HepG2 (cell line): ENCODE results near the gene ADAM10. TPM values are rescaled to one million over a fixed set of nuclear protein-coding genes. Genes with fewer than 3 reads are reported as not detected.

Source experiments
- MXI1 ChIP-seq: IDR thresholded peaks from 3 replicates; pipeline ENCODE4 v1.6.1; 2012; ENCODE audit warnings: low read depth, low read length, inconsistent platforms, borderline replicate concordance
- NFYB ChIP-seq: sonication (generic); formaldehyde crosslinking; IDR thresholded peaks from 2 replicates; pipeline ENCODE4 v1.4.0; 2020; ENCODE audit warnings: missing genetic modification reagents
- ZNF703 ChIP-seq: sonication (generic); formaldehyde crosslinking; IDR thresholded peaks from 2 replicates; pipeline ENCODE4 v1.5.1; 2020; ENCODE audit warnings: missing genetic modification reagents, mild to moderate bottlenecking, moderate library complexity, borderline replicate concordance
- polyA plus RNA-seq, 8 experiments: library from polyadenylated mRNA; depleted of rRNA in 3 of 8; stranded (reverse) in 7 of 8; unstranded in 1 of 8; fragments of >200 nt; fragmentation: Illumina TruSeq in 4 of 8; extraction: Trizol in 4 of 8; gene quantifications; 2 replicates each; pipeline versions ENCODE4 v1.2.1 to v1.2.3, GENCODE V29; 2011 to 2016; ENCODE audit warnings: low read depth in 4 of 8, missing spikeins in 1 of 8, mixed read lengths in 1 of 8; ENCODE audit not compliant: insufficient read depth in 1 of 8
- total RNA-seq, 5 experiments: library from RNA; depleted of rRNA; stranded (reverse); fragments of >200 nt; fragmentation: Illumina TruSeq; extraction: Trizol; gene quantifications; 2 replicates each; pipeline ENCODE4 v1.2.3, GENCODE V29; 2016; ENCODE audit warnings: low read depth in 1 of 5
- TF ChIP-seq, protein P1 (sequence below): sonication (generic); formaldehyde crosslinking; IDR thresholded peaks from 2 replicates; pipeline ENCODE4 v1.4.0; 2020; ENCODE audit warnings: missing genetic modification reagents
- TF ChIP-seq, protein P2 (sequence below): IDR thresholded peaks from 2 replicates; pipeline ENCODE4 v1.6.1; 2016; ENCODE audit warnings: low read depth, missing genetic modification reagents, missing compliant biosample characterization
- TF ChIP-seq, protein P3 (sequence below): sonication (generic); formaldehyde crosslinking; IDR thresholded peaks from 2 replicates; pipeline ENCODE4 v1.8.0; 2022; ENCODE audit warnings: mild to moderate bottlenecking, missing genetic modification reagents, moderate library complexity

Gene ADAM10
- total and polyA plus RNA-seq, 2 of the 13 experiments (the other 11 are each of a cell fraction or from before 2014, with no cell fraction given) = 92.7 to 125 TPM

GRCh38 chr15:58543664-58544335 lies 205.7 kb downstream of the ADAM10 start (continued):
- TF ChIP-seq, protein P1, sequence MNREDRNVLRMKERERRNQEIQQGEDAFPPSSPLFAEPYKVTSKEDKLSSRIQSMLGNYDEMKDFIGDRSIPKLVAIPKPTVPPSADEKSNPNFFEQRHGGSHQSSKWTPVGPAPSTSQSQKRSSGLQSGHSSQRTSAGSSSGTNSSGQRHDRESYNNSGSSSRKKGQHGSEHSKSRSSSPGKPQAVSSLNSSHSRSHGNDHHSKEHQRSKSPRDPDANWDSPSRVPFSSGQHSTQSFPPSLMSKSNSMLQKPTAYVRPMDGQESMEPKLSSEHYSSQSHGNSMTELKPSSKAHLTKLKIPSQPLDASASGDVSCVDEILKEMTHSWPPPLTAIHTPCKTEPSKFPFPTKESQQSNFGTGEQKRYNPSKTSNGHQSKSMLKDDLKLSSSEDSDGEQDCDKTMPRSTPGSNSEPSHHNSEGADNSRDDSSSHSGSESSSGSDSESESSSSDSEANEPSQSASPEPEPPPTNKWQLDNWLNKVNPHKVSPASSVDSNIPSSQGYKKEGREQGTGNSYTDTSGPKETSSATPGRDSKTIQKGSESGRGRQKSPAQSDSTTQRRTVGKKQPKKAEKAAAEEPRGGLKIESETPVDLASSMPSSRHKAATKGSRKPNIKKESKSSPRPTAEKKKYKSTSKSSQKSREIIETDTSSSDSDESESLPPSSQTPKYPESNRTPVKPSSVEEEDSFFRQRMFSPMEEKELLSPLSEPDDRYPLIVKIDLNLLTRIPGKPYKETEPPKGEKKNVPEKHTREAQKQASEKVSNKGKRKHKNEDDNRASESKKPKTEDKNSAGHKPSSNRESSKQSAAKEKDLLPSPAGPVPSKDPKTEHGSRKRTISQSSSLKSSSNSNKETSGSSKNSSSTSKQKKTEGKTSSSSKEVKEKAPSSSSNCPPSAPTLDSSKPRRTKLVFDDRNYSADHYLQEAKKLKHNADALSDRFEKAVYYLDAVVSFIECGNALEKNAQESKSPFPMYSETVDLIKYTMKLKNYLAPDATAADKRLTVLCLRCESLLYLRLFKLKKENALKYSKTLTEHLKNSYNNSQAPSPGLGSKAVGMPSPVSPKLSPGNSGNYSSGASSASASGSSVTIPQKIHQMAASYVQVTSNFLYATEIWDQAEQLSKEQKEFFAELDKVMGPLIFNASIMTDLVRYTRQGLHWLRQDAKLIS (CRISPR knock-in tag) = no peak
- TF ChIP-seq, protein P2, sequence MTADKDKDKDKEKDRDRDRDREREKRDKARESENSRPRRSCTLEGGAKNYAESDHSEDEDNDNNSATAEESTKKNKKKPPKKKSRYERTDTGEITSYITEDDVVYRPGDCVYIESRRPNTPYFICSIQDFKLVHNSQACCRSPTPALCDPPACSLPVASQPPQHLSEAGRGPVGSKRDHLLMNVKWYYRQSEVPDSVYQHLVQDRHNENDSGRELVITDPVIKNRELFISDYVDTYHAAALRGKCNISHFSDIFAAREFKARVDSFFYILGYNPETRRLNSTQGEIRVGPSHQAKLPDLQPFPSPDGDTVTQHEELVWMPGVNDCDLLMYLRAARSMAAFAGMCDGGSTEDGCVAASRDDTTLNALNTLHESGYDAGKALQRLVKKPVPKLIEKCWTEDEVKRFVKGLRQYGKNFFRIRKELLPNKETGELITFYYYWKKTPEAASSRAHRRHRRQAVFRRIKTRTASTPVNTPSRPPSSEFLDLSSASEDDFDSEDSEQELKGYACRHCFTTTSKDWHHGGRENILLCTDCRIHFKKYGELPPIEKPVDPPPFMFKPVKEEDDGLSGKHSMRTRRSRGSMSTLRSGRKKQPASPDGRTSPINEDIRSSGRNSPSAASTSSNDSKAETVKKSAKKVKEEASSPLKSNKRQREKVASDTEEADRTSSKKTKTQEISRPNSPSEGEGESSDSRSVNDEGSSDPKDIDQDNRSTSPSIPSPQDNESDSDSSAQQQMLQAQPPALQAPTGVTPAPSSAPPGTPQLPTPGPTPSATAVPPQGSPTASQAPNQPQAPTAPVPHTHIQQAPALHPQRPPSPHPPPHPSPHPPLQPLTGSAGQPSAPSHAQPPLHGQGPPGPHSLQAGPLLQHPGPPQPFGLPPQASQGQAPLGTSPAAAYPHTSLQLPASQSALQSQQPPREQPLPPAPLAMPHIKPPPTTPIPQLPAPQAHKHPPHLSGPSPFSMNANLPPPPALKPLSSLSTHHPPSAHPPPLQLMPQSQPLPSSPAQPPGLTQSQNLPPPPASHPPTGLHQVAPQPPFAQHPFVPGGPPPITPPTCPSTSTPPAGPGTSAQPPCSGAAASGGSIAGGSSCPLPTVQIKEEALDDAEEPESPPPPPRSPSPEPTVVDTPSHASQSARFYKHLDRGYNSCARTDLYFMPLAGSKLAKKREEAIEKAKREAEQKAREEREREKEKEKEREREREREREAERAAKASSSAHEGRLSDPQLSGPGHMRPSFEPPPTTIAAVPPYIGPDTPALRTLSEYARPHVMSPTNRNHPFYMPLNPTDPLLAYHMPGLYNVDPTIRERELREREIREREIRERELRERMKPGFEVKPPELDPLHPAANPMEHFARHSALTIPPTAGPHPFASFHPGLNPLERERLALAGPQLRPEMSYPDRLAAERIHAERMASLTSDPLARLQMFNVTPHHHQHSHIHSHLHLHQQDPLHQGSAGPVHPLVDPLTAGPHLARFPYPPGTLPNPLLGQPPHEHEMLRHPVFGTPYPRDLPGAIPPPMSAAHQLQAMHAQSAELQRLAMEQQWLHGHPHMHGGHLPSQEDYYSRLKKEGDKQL (CRISPR knock-in tag) = no peak
- TF ChIP-seq MXI1 (no peak), ZNF703 (CRISPR knock-in tag) (no peak), NFYB (no peak)
- TF ChIP-seq, protein P3, sequence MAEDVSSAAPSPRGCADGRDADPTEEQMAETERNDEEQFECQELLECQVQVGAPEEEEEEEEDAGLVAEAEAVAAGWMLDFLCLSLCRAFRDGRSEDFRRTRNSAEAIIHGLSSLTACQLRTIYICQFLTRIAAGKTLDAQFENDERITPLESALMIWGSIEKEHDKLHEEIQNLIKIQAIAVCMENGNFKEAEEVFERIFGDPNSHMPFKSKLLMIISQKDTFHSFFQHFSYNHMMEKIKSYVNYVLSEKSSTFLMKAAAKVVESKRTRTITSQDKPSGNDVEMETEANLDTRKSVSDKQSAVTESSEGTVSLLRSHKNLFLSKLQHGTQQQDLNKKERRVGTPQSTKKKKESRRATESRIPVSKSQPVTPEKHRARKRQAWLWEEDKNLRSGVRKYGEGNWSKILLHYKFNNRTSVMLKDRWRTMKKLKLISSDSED (CRISPR knock-in tag) = no peak
- TF ChIP-seq, all 625 proteins: peak for 0
